Superior temporal gyrus (tissue), 1 donor: ENCODE results near the gene SLC16A2.
"Not testable (repeated sequence)": the region's sequence is repeated elsewhere in the genome, so short reads cannot be mapped to it uniquely, and the experiment has no call there.

Experiments
- DNase-seq: peaks from one replicate; pipeline ENCODE4 v3.0.0-alpha.2; 2016; ENCODE audit errors: extremely low spot score

Gene SLC16A2

GRCh38 chrX:74446876-74447275, 25.6 kb downstream of the SLC16A2 start:
- DNase-seq = no peak

- DNase-seq = no peak
Observed at GRCh38 chrX:74448669-74449068, 27.4 kb downstream of the SLC16A2 start.

GRCh38 chrX:74449322-74449936, 28.1 kb downstream of the SLC16A2 start:
- DNase-seq = no peak

- no peak for DNase-seq
Observed at GRCh38 chrX:74449937-74450330, 28.6 kb downstream of the SLC16A2 start.

- no peak for DNase-seq
Observed at GRCh38 chrX:74450803-74451449, 29.6 kb downstream of the SLC16A2 start.

- no peak for DNase-seq
Observed at GRCh38 chrX:74451450-74452198, 30.3 kb downstream of the SLC16A2 start.

- no peak for DNase-seq
Observed at GRCh38 chrX:74452199-74452481, 30.8 kb downstream of the SLC16A2 start.

GRCh38 chrX:74453178-74453577, 31.9 kb downstream of the SLC16A2 start:
- DNase-seq = no peak

- DNase-seq = not testable (repeated sequence)
Observed at GRCh38 chrX:74454233-74454632, 32.9 kb downstream of the SLC16A2 start.

- no peak for DNase-seq
Observed at GRCh38 chrX:74458736-74459135, 37.4 kb downstream of the SLC16A2 start.

- DNase-seq = peak; percentile 16
Observed at GRCh38 chrX:74461384-74461783, 40.1 kb downstream of the SLC16A2 start.

- DNase-seq = no peak
Observed at GRCh38 chrX:74464722-74465121, 43.4 kb downstream of the SLC16A2 start.

GRCh38 chrX:74465424-74465823, 44.1 kb downstream of the SLC16A2 start:
- no peak for DNase-seq

- no peak for DNase-seq
Observed at GRCh38 chrX:74467656-74468055, 46.4 kb downstream of the SLC16A2 start.

GRCh38 chrX:74473116-74473515, 51.8 kb downstream of the SLC16A2 start:
- not testable (repeated sequence) for DNase-seq

- DNase-seq = no peak
Observed at GRCh38 chrX:74490247-74490646, 69.0 kb downstream of the SLC16A2 start.

- DNase-seq = peak; percentile 7
Observed at GRCh38 chrX:74492720-74493201, 71.5 kb downstream of the SLC16A2 start.

GRCh38 chrX:74493806-74494205, 72.5 kb downstream of the SLC16A2 start:
- DNase-seq = peak; percentile 5

- DNase-seq = no peak
Observed at GRCh38 chrX:74498924-74499323, 77.6 kb downstream of the SLC16A2 start.

GRCh38 chrX:74500067-74500466, 78.8 kb downstream of the SLC16A2 start:
- no peak for DNase-seq

- DNase-seq = no peak
Observed at GRCh38 chrX:74500555-74500954, 79.3 kb downstream of the SLC16A2 start.

GRCh38 chrX:74505437-74505836, 84.1 kb downstream of the SLC16A2 start:
- DNase-seq = no peak
